Measurements from ENCODE around the gene RHBDD3.

The RHBDD3 gene

GRCh38 chr22:29215012-29215860 lies 52.5 kb downstream of the RHBDD3 start:
- Histone ChIP-seq H3K9me3 (ENCODE audit: control insufficient read depth, insufficient read depth, low read length) (no peaks in the 10 kb centered on the region), H3K27me3 (ENCODE audit: control insufficient read depth, insufficient read depth, low read length) (no peaks in the 10 kb centered on the region)
- WGBS (ENCODE audit: insufficient coverage, insufficient read length), result no CpG with 5 or more reads among the region's 14 CpGs

GRCh38 chr22:29214232-29214631 lies 53.5 kb downstream of the RHBDD3 start:
- Histone ChIP-seq H3K27ac (ENCODE audit: low read length) (no peak overlapping the region), H3K9me3 (ENCODE audit: control insufficient read depth, insufficient read depth, low read length) (no peaks in the 10 kb centered on the region), H3K4me1 (ENCODE audit: control insufficient read depth, insufficient read depth, low read length) (peaks cover 3% of the 10 kb centered on the region; the same call in 1 of the 2 replicates), H3K4me3 (ENCODE audit: low read length) (no peak overlapping the region), H3K27me3 (ENCODE audit: control insufficient read depth, insufficient read depth, low read length) (no peaks in the 10 kb centered on the region), H3K36me3 (ENCODE audit: control insufficient read depth, insufficient read depth, low read length) (no peaks in the 10 kb centered on the region)
- WGBS (ENCODE audit: insufficient coverage, insufficient read length), result no CpG with 5 or more reads among the region's 6 CpGs
- no peak for DNase-seq (ENCODE audit: low read depth, low spot score)

More at GRCh38 chr22:29215012-29215860, 52.5 kb downstream of the RHBDD3 start:
- no peak for DNase-seq (ENCODE audit: low read depth, low spot score)
- no peaks in the 10 kb centered on the region for H3K36me3 ChIP-seq (ENCODE audit: control insufficient read depth, insufficient read depth, low read length)
- no peak overlapping the region for H3K27ac ChIP-seq (ENCODE audit: low read length)
- H3K4me1 ChIP-seq (ENCODE audit: control insufficient read depth, insufficient read depth, low read length), result peaks cover 4% of the 10 kb centered on the region
- no peak overlapping the region for H3K4me3 ChIP-seq (ENCODE audit: low read length)

GRCh38 chr22:29213493-29213892 lies 54.3 kb downstream of the RHBDD3 start:
- no CpG with 5 or more reads among the region's 9 CpGs for WGBS (ENCODE audit: insufficient coverage, insufficient read length)
- Histone ChIP-seq H3K27ac (ENCODE audit: low read length) (no peak overlapping the region), H3K36me3 (ENCODE audit: control insufficient read depth, insufficient read depth, low read length) (no peaks in the 10 kb centered on the region), H3K27me3 (ENCODE audit: control insufficient read depth, insufficient read depth, low read length) (no peaks in the 10 kb centered on the region), H3K4me1 (ENCODE audit: control insufficient read depth, insufficient read depth, low read length) (peaks cover 4% of the 10 kb centered on the region; the same call in 1 of the 2 replicates), H3K4me3 (ENCODE audit: low read length) (no peak overlapping the region), H3K9me3 (ENCODE audit: control insufficient read depth, insufficient read depth, low read length) (no peaks in the 10 kb centered on the region)
- no peak for DNase-seq (ENCODE audit: low read depth, low spot score)

GRCh38 chr22:29212743-29213142 lies 55.0 kb downstream of the RHBDD3 start:
- Histone ChIP-seq H3K4me3 (ENCODE audit: low read length) (no peak overlapping the region), H3K36me3 (ENCODE audit: control insufficient read depth, insufficient read depth, low read length) (no peaks in the 10 kb centered on the region), H3K4me1 (ENCODE audit: control insufficient read depth, insufficient read depth, low read length) (peaks cover 4% of the 10 kb centered on the region; the same call in 1 of the 2 replicates), H3K27me3 (ENCODE audit: control insufficient read depth, insufficient read depth, low read length) (no peaks in the 10 kb centered on the region), H3K9me3 (ENCODE audit: control insufficient read depth, insufficient read depth, low read length) (no peaks in the 10 kb centered on the region), H3K27ac (ENCODE audit: low read length) (no peak overlapping the region)
- WGBS (ENCODE audit: insufficient coverage, insufficient read length), result no CpG with 5 or more reads among the region's 11 CpGs
- no peak for DNase-seq (ENCODE audit: low read depth, low spot score)

GRCh38 chr22:29211466-29211865 lies 56.3 kb downstream of the RHBDD3 start:
- no peak for DNase-seq (ENCODE audit: low read depth, low spot score)
- no peaks in the 10 kb centered on the region for H3K9me3 ChIP-seq (ENCODE audit: control insufficient read depth, insufficient read depth, low read length)
- H3K27me3 ChIP-seq (ENCODE audit: control insufficient read depth, insufficient read depth, low read length), result no peaks in the 10 kb centered on the region
- H3K27ac ChIP-seq (ENCODE audit: low read length), result no peak overlapping the region
- no peaks in the 10 kb centered on the region for H3K36me3 ChIP-seq (ENCODE audit: control insufficient read depth, insufficient read depth, low read length)
- H3K4me3 ChIP-seq (ENCODE audit: low read length), result no peak overlapping the region
- WGBS (ENCODE audit: insufficient coverage, insufficient read length), result no CpG with 5 or more reads among the region's 9 CpGs
- H3K4me1 ChIP-seq (ENCODE audit: control insufficient read depth, insufficient read depth, low read length), result peaks cover 6% of the 10 kb centered on the region

- no CpG with 5 or more reads among the region's 11 CpGs for WGBS (ENCODE audit: insufficient coverage, insufficient read length)
- Histone ChIP-seq H3K4me1 (ENCODE audit: control insufficient read depth, insufficient read depth, low read length) (peaks cover 6% of the 10 kb centered on the region), H3K36me3 (ENCODE audit: control insufficient read depth, insufficient read depth, low read length) (no peaks in the 10 kb centered on the region), H3K27me3 (ENCODE audit: control insufficient read depth, insufficient read depth, low read length) (no peaks in the 10 kb centered on the region), H3K9me3 (ENCODE audit: control insufficient read depth, insufficient read depth, low read length) (no peaks in the 10 kb centered on the region), H3K27ac (ENCODE audit: low read length) (no peak overlapping the region), H3K4me3 (ENCODE audit: low read length) (no peak overlapping the region)
- DNase-seq (ENCODE audit: low read depth, low spot score), result no peak
Observed at GRCh38 chr22:29211066-29211465, 56.7 kb downstream of the RHBDD3 start.

Measured in iPS DF 6.9 (cell line).